A549 (cell line): Measurements from ENCODE around the gene TSC2.

Experiments
- CBX2 ChIP-seq: fragments of 200-600 bp; sonication (generic); IDR thresholded peaks from 2 replicates; pipeline ENCODE4 v1.6.1; 2016; ENCODE audit warnings: low read depth, mild to moderate bottlenecking, borderline replicate concordance
- CTCF ChIP-seq: fragments of >200 bp; sonication (Bioruptor Twin); formaldehyde crosslinking; IDR thresholded peaks from 3 replicates; pipeline ENCODE4 v1.5.1; 2016
- EP300 ChIP-seq, 2 experiments: fragments of >200 bp; sonication (Bioruptor Twin); formaldehyde crosslinking; IDR thresholded peaks; 2 replicates in 1 of 2; 3 replicates in 1 of 2; pipeline ENCODE4 v1.6.1; 2016 to 2017
- HMGXB4 ChIP-seq: fragments of 250-450 bp; sonication (Bioruptor Pico); IDR thresholded peaks from 2 replicates; pipeline ENCODE4 v1.5.0; 2021; ENCODE audit warnings: mild to moderate bottlenecking, moderate library complexity, borderline replicate concordance
- JUN ChIP-seq, 2 experiments: fragments of >200 bp; sonication (Bioruptor Twin); formaldehyde crosslinking; IDR thresholded peaks; 2 replicates in 1 of 2; 3 replicates in 1 of 2; pipeline ENCODE4 v1.6.1; 2016 to 2017
- POLR2A ChIP-seq: IDR thresholded peaks from 2 replicates; pipeline ENCODE4 v1.6.1; 2012; ENCODE audit warnings: mild to moderate bottlenecking, low read length
- POLR2AphosphoS2 ChIP-seq: conservative IDR thresholded peaks from 2 replicates; pipeline ENCODE4 v1.6.1; 2012; ENCODE audit warnings: low read length, improper control_type of control experiment, inconsistent platforms
- RAD21 ChIP-seq, 2 experiments: fragments of >200 bp in 1 of 2; sonication (Bioruptor Twin) in 1 of 2; formaldehyde crosslinking in 1 of 2; IDR thresholded peaks in 1 of 2; conservative IDR thresholded peaks in 1 of 2; 2 replicates in 1 of 2; 3 replicates in 1 of 2; pipeline ENCODE4 v1.6.1; 2012 to 2018; ENCODE audit warnings: inconsistent platforms in 1 of 2
- RCOR1 ChIP-seq: fragments of 150-350 bp; IDR thresholded peaks from 2 replicates; pipeline ENCODE4 v1.6.1; 2014; ENCODE audit warnings: antibody characterized with exemption, low read length, low read depth
- REST ChIP-seq: fragments of 200-600 bp; sonication (generic); IDR thresholded peaks from 2 replicates; pipeline ENCODE4 v1.6.1; 2016; ENCODE audit warnings: antibody characterized with exemption, mild to moderate bottlenecking, moderate library complexity
- TF ChIP-seq, protein P1 (sequence below): fragments of 150-350 bp; IDR thresholded peaks from 2 replicates; pipeline ENCODE4 v1.6.1; 2014; ENCODE audit warnings: low read depth, mild to moderate bottlenecking, low read length

DNA sequence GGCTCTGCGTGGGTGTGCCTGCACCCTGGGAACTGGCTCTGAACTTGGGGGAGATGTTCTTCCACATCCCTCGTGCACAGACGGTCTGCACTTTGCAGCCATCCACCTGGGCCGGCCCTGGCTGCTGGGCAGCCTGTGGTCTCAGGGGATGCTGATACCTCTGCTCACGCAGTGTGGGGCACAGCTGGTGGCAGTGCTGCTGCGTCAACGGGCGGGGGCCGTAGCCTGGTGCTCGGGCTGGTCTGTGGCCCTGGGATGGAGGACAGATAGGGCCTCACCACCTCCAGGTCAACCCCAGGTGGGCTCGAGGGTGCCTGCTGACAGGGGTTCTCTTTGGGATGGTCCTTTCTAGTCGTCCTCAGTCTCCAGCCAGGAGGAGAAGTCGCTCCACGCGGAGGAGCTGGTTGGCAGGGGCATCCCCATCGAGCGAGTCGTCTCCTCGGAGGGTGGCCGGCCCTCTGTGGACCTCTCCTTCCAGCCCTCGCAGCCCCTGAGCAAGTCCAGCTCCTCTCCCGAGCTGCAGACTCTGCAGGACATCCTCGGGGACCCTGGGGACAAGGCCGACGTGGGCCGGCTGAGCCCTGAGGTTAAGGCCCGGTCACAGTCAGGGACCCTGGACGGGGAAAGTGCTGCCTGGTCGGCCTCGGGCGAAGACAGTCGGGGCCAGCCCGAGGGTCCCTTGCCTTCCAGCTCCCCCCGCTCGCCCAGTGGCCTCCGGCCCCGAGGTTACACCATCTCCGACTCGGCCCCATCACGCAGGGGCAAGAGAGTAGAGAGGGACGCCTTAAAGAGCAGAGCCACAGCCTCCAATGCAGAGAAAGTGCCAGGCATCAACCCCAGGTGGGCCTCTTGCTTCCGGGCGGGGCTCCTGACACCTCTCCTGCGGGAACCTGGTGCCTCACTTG, 36.3 kb downstream of the TSC2 start:
- TF ChIP-seq EP300 (IDR thresholded peaks at IDR 0.05) (no peak), POLR2AphosphoS2 (no peak), CTCF (no peak), RCOR1 (no peak), CBX2 (no peak), REST (no peak), POLR2A (no peak), JUN (IDR thresholded peaks at IDR 0.05) (no peak), RAD21 (conservative IDR thresholded peaks at IDR 0.05 in 1 of 2, IDR thresholded peaks at IDR 0.05 in 1 of 2) (no peak), HMGXB4 (no peak)
- TF ChIP-seq, protein P1, sequence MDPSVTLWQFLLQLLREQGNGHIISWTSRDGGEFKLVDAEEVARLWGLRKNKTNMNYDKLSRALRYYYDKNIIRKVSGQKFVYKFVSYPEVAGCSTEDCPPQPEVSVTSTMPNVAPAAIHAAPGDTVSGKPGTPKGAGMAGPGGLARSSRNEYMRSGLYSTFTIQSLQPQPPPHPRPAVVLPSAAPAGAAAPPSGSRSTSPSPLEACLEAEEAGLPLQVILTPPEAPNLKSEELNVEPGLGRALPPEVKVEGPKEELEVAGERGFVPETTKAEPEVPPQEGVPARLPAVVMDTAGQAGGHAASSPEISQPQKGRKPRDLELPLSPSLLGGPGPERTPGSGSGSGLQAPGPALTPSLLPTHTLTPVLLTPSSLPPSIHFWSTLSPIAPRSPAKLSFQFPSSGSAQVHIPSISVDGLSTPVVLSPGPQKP, result no peak
